H1 (cell line): ENCODE measurements around the gene SPDYE6. TPM values are rescaled to one million over a fixed set of nuclear protein-coding genes. Genes with fewer than 3 reads are reported as not detected.

Experiments
- ASH2L ChIP-seq: fragments of 200-600, 300-600 bp; sonication (generic); IDR thresholded peaks from one replicate; pipeline ENCODE4 v1.7.1; 2017; ENCODE audit warnings: low read length
- BACH1 ChIP-seq: IDR thresholded peaks from 2 replicates; pipeline ENCODE4 v1.6.1; 2012; ENCODE audit warnings: low read length, improper control_type of control experiment
- BRCA1 ChIP-seq: IDR thresholded peaks from 2 replicates; pipeline ENCODE4 v1.6.1; 2012; ENCODE audit warnings: low read depth, low read length, improper control_type of control experiment
- CREB1 ChIP-seq: IDR thresholded peaks from 2 replicates; pipeline ENCODE4 v1.6.1; 2012; ENCODE audit warnings: inconsistent platforms
- CTBP2 ChIP-seq: IDR thresholded peaks from 2 replicates; pipeline ENCODE4 v1.7.0; 2011; ENCODE audit warnings: borderline replicate concordance, mild to moderate bottlenecking, moderate library complexity, mixed read lengths, low read length; ENCODE audit not compliant: insufficient read depth, insufficient read length
- EGR1 ChIP-seq: IDR thresholded peaks from 2 replicates; pipeline ENCODE4 v1.6.1; 2011; ENCODE audit warnings: low read depth, low read length, borderline replicate concordance
- GABPA ChIP-seq: IDR thresholded peaks from 2 replicates; pipeline ENCODE4 v1.6.1; 2011; ENCODE audit warnings: mild to moderate bottlenecking, low read length, moderate library complexity, borderline replicate concordance; ENCODE audit not compliant: insufficient read depth
- HDAC2 ChIP-seq, 2 experiments: fragments of 300-600 bp in 1 of 2; sonication (generic) in 1 of 2; IDR thresholded peaks; 2 replicates each; pipeline ENCODE4 v1.6.1; 2011 to 2012; ENCODE audit warnings: low read depth in 2 of 2, low read length in 2 of 2, mild to moderate bottlenecking in 2 of 2, moderate library complexity in 2 of 2, borderline replicate concordance in 1 of 2, inconsistent platforms in 1 of 2
- KDM1A ChIP-seq: fragments of 200-600, 300-600 bp; sonication (generic); IDR thresholded peaks from 2 replicates; pipeline ENCODE4 v1.7.1; 2016; ENCODE audit warnings: mild to moderate bottlenecking, low read length, borderline replicate concordance
- KDM4A ChIP-seq: IDR thresholded peaks from one replicate; pipeline ENCODE4 v1.7.1; 2012; ENCODE audit warnings: low read depth, mild to moderate bottlenecking, moderate library complexity, low read length, inconsistent platforms; ENCODE audit not compliant: severe bottlenecking
- MAFK ChIP-seq: IDR thresholded peaks from 2 replicates; pipeline ENCODE4 v1.6.1; 2012; ENCODE audit warnings: low read depth, mild to moderate bottlenecking, improper control_type of control experiment, low read length
- NRF1 ChIP-seq: IDR thresholded peaks from 2 replicates; pipeline ENCODE4 v1.6.1; 2011; ENCODE audit warnings: mild to moderate bottlenecking, low read depth, low read length, improper control_type of control experiment
- PHF8 ChIP-seq: fragments of 200-600 bp; sonication (generic); conservative IDR thresholded peaks from 2 replicates; pipeline ENCODE4 v1.7.1; 2012; ENCODE audit warnings: low read depth, mild to moderate bottlenecking, inconsistent platforms, low read length, moderate library complexity
- POLR2A ChIP-seq, 2 experiments: IDR thresholded peaks; 1 replicate in 1 of 2; 2 replicates in 1 of 2; pipeline ENCODE4 v1.6.1; 2011; ENCODE audit warnings: low read depth in 2 of 2, low read length in 2 of 2, mild to moderate bottlenecking in 2 of 2; ENCODE audit errors: control extremely low read depth in 1 of 2
- POLR2AphosphoS5 ChIP-seq: IDR thresholded peaks from 2 replicates; pipeline ENCODE4 v1.6.1; 2011; ENCODE audit warnings: low read depth, low read length
- RFX5 ChIP-seq: IDR thresholded peaks from 2 replicates; pipeline ENCODE4 v1.6.1; 2011; ENCODE audit warnings: low read depth, low read length, improper control_type of control experiment, borderline replicate concordance
- RNF2 ChIP-seq: fragments of 200-900, 300-1000 bp; sonication (generic); IDR thresholded peaks from 2 replicates; pipeline ENCODE4 v1.7.1; 2016; ENCODE audit warnings: borderline replicate concordance, low read depth, mild to moderate bottlenecking, antibody characterized with exemption, low read length; ENCODE audit not compliant: poor library complexity, severe bottlenecking; ENCODE audit errors: missing control alignments
- RXRA ChIP-seq: IDR thresholded peaks from 2 replicates; pipeline ENCODE4 v1.6.1; 2011; ENCODE audit warnings: low read depth, mild to moderate bottlenecking, low read length, moderate library complexity; ENCODE audit not compliant: insufficient read depth
- SIX5 ChIP-seq: IDR thresholded peaks from 2 replicates; pipeline ENCODE4 v1.6.1; 2011; ENCODE audit warnings: mild to moderate bottlenecking, low read depth, low read length
- YY1 ChIP-seq: IDR thresholded peaks from 2 replicates; pipeline ENCODE4 v1.6.1; 2011; ENCODE audit warnings: low read depth, mild to moderate bottlenecking, low read length
- polyA plus RNA-seq, 7 experiments: library from polyadenylated mRNA; depleted of rRNA in 3 of 7; stranded (reverse) in 5 of 7; unstranded in 2 of 7; fragments of >200 nt in 5 of 7; fragments of 200-250 nt in 2 of 7; gene quantifications; 1 replicate in 5 of 7; 2 replicates in 1 of 7; 4 replicates in 1 of 7; pipeline versions ENCODE4 v1.2.1 to v1.2.3, GENCODE V29; 2011 to 2013; ENCODE audit warnings: missing spikeins in 2 of 7, mixed read lengths in 2 of 7
- total RNA-seq: library from RNA; stranded (reverse); fragmentation: NEBNext Ultra II Directional; extraction: Animal tissue kit (Norgen Biotek cat#: 25700); gene quantifications from 2 replicates; pipeline ENCODE4 v1.2.1, GENCODE V29; 2021
- TF ChIP-seq, protein P1 (sequence below), 3 experiments: IDR thresholded peaks; 1 replicate in 2 of 3; 2 replicates in 1 of 3; pipeline versions ENCODE4 v1.5.1 to v1.6.1; 2011; ENCODE audit warnings: low read length in 3 of 3, mild to moderate bottlenecking in 3 of 3, inconsistent platforms in 2 of 3, low read depth in 1 of 3, moderate library complexity in 1 of 3; ENCODE audit not compliant: insufficient read depth in 1 of 3; ENCODE audit errors: control extremely low read depth in 1 of 3

Gene SPDYE6
- total and polyA plus RNA-seq, 2 of the 8 experiments (the other 6 are each of a cell fraction or from before 2014, with no cell fraction given): not detected

DNA sequence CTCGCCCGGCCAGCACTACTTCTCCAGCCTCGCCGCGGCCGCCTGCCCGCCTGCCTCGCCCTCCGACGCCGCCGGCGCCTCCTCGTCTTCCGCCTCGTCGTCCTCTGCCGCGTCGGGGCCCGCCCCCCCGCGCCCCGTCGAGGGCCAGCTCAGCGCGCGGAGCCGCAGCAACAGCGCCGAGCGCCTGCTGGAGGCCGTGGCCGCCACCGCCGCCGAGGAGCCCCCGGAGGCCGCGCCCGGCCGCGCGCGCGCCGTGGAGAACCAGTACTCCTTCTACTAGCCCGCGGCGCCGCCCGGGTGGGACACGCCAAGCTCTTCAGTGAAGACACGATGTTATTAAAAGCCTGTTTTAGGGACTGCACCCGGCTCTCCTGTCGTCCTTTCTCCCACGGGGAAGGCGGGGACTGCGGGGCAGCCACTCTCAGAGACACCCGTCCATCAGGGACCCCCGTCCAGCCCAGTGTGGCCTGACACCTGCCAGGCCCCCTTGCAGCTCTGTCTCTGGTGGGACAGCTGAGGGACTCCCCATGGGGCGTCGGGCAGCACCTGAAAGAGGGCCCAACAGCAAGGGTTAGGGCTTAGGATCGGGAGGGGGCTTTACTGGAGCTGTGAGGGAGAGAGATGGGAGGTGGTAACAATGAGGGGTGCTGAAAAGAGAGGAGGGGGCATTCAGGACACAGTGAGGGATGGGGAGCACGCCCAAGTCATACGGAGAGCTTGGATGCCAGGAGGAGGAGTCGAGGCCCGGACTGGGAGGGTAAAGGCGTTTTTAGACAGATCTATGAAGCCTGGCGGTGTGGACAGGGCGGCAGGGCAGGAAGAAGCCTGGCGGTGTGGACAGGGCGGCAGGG lies 34.7 kb downstream of the SPDYE6 start (continued):
- TF ChIP-seq EGR1 (no peak), SIX5 (no peak), BRCA1 (no peak), RXRA (no peak), KDM4A (no peak), POLR2A (IDR thresholded peaks at IDR 0.05; ENCODE audit: control extremely low read depth in 1 of 2, low read depth in 2 of 2, low read length in 2 of 2) (no peak), GABPA (peak; percentile 45; the same call in 1 of the 2 replicates), PHF8 (no peak), HDAC2 (IDR thresholded peaks at IDR 0.05; ENCODE audit: borderline replicate concordance in 1 of 2, low read depth in 2 of 2, low read length in 2 of 2) (no peak), MAFK (no peak), YY1 (no peak), BACH1 (no peak), POLR2AphosphoS5 (no peak), NRF1 (no peak), CTBP2 (no peak), RNF2 (no peak), RFX5 (no peak), ASH2L (no peak), KDM1A (no peak), CREB1 (peak; percentile 38; the same call in 1 of the 2 replicates)
- TF ChIP-seq, protein P1, sequence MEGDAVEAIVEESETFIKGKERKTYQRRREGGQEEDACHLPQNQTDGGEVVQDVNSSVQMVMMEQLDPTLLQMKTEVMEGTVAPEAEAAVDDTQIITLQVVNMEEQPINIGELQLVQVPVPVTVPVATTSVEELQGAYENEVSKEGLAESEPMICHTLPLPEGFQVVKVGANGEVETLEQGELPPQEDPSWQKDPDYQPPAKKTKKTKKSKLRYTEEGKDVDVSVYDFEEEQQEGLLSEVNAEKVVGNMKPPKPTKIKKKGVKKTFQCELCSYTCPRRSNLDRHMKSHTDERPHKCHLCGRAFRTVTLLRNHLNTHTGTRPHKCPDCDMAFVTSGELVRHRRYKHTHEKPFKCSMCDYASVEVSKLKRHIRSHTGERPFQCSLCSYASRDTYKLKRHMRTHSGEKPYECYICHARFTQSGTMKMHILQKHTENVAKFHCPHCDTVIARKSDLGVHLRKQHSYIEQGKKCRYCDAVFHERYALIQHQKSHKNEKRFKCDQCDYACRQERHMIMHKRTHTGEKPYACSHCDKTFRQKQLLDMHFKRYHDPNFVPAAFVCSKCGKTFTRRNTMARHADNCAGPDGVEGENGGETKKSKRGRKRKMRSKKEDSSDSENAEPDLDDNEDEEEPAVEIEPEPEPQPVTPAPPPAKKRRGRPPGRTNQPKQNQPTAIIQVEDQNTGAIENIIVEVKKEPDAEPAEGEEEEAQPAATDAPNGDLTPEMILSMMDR (IDR thresholded peaks at IDR 0.05; ENCODE audit: control extremely low read depth in 1 of 3, insufficient read depth in 1 of 3, low read depth in 1 of 3, low read length in 3 of 3): peak; percentile 13 to 43 (median 21)
